ENCODE results near the gene PWWP2B. TPM values are rescaled to one million over a fixed set of nuclear protein-coding genes. Genes with fewer than 3 reads are reported as not detected.

The PWWP2B gene
- polyA plus RNA-seq, 2 of the 4 experiments (the other 2 are of a cell fraction) = 2.8 to 7.3 TPM

DNA sequence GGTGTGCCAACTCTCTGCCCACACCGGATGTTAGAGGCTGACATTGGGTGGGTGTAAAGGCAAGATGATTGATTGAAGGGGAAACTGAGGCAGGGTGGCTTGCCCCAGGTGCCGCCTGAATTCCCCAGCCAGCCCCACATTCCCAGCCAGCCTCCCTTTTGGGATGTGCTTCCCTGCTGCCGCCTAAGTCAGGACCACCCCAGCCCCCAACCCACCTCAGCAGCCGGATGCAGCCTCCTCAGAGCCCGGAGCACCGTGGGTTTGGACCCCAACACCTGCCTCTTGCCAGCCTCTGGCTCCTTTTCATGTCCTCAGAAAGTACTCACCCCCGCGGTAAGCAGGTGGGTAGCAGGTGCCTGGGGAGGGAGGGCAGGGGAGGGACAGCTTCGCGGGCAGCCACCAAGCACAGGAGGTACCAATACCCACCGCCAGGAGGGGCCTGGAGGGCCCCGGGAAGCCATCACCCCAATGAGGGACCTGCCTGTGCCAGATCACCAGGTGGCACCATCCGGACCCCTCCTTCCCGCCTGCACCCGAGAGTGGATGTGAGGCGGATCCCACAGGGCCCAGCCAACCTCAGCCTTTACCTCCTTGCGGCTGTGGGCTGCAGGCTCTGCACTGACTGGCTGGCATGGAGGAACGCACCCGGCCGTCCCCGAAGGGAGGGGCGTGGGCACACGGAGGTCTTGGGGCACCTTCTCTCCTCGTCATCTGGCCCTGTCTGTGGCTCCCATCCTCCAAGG is 60.5 kb downstream of the PWWP2B start:
- DNase-seq (ENCODE audit: low read depth in 1 of 2, low spot score in 1 of 2) (peak; percentile 60 to 76), ATAC-seq (peak; percentile 51 to 68), FAIRE-seq (no peak)
- POLR2A ChIA-PET = no interaction called here
- 31% methylated on average over 15 of the region's 24 CpGs for WGBS (ENCODE audit: missing lambda C conversion rate)
- no peak for TF ChIP-seq EHMT2 (IDR thresholded peaks at IDR 0.05; ENCODE audit: low read depth)
- no peak for TF ChIP-seq HEYL (CRISPR knock-in tag; IDR thresholded peaks at IDR 0.05)
- TF ChIP-seq RAD21 (conservative IDR thresholded peaks at IDR 0.05 in 1 of 2, IDR thresholded peaks at IDR 0.05 in 1 of 2) = peak; percentile 36 to 47; a peak in 4 of 5 replicates
- TF ChIP-seq, protein P1, sequence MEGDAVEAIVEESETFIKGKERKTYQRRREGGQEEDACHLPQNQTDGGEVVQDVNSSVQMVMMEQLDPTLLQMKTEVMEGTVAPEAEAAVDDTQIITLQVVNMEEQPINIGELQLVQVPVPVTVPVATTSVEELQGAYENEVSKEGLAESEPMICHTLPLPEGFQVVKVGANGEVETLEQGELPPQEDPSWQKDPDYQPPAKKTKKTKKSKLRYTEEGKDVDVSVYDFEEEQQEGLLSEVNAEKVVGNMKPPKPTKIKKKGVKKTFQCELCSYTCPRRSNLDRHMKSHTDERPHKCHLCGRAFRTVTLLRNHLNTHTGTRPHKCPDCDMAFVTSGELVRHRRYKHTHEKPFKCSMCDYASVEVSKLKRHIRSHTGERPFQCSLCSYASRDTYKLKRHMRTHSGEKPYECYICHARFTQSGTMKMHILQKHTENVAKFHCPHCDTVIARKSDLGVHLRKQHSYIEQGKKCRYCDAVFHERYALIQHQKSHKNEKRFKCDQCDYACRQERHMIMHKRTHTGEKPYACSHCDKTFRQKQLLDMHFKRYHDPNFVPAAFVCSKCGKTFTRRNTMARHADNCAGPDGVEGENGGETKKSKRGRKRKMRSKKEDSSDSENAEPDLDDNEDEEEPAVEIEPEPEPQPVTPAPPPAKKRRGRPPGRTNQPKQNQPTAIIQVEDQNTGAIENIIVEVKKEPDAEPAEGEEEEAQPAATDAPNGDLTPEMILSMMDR (IDR thresholded peaks at IDR 0.05) = peak; percentile 45
- peak; percentile 77 for TF ChIP-seq SMC3 (IDR thresholded peaks at IDR 0.05)
- TF ChIP-seq TFCP2L1 (CRISPR knock-in tag; IDR thresholded peaks at IDR 0.05) = no peak
- no peak for TF ChIP-seq ESRRA (IDR thresholded peaks at IDR 0.05; ENCODE audit: borderline replicate concordance, low read length)
- Histone ChIP-seq H3K27ac (no peak overlapping the region), H3K4me1 (peaks cover 31% of the 10 kb centered on the region), H3K9me3 (no peaks in the 10 kb centered on the region), H3K4me3 (no peak overlapping the region; the same call in 2 of the 3 replicates), H3K4me2 (peak overlapping the region; percentile 75)
- CTCF ChIA-PET = interaction anchor here (0.6 to 11.5 kb wide), 30 partner anchors 9 to 210 kb away, joined by 3 to 134 read pairs (median 4); no protein-coding TSS in a partner anchor

DNA sequence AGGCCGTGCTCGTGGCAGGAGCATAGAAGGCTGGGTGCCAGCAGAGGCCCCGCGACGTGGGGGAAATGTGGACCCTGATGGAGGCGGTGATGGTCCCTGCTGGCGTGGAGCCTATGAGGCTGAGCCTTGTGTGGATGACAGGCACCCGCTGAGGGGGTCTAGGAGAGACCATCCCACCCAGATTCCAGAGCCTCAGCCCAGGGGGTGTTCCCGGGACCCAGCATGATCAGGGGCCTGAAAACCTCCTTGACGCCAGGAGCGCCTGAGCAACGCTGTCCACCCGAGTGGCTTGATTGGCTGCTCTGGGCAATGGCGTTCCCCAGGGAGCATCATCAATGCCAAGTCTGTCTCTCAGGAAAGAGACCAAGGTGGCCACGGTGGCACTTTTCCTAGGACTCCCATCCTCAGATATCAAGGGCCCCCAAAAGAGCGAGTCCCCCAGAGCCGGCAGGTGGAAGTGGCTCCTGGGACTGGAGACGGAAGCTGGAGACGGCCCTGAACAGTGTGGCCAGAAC is 61.1 kb downstream of the PWWP2B start:
- ATAC-seq = peak in 1 of 2 experiments; percentile 2; a peak in 3 of 6 replicates

More for the DNA sequence above, 61.1 kb downstream of the PWWP2B start:
- H3K9me3 ChIP-seq = no peaks in the 10 kb centered on the region
- H3K4me2 ChIP-seq = peak overlapping the region; percentile 75
- 43% methylated on average over 9 of the region's 19 CpGs for WGBS (ENCODE audit: missing lambda C conversion rate)
- no peak overlapping the region for H3K27ac ChIP-seq
- no peak overlapping the region; the same call in 2 of the 3 replicates for H3K4me3 ChIP-seq
- CTCF ChIA-PET = interaction anchor here (0.6 to 11.5 kb wide), 31 partner anchors 9 to 199 kb away, joined by 3 to 134 read pairs (median 4); no protein-coding TSS in a partner anchor
- TF ChIP-seq E2F6 (IDR thresholded peaks at IDR 0.05; ENCODE audit: borderline replicate concordance, low read depth) (no peak), CHD2 (IDR thresholded peaks at IDR 0.05; ENCODE audit: low read length, partially characterized antibody) (no peak), ZNF302 (CRISPR knock-in tag; IDR thresholded peaks at IDR 0.05) (no peak), HEYL (CRISPR knock-in tag; IDR thresholded peaks at IDR 0.05) (no peak), PHF8 (IDR thresholded peaks at IDR 0.05; ENCODE audit: borderline replicate concordance, low read depth) (no peak), BHLHE40 (IDR thresholded peaks at IDR 0.05; ENCODE audit: low read depth, low read length) (no peak), JUNB (IDR thresholded peaks at IDR 0.05) (no peak), FOXS1 (CRISPR knock-in tag; IDR thresholded peaks at IDR 0.05) (no peak), KDM1A (IDR thresholded peaks at IDR 0.05; ENCODE audit: low read depth) (no peak), RAD21 (conservative IDR thresholded peaks at IDR 0.05 in 1 of 2, IDR thresholded peaks at IDR 0.05 in 1 of 2) (no peak), GATA3 (IDR thresholded peaks at IDR 0.05; ENCODE audit: borderline replicate concordance) (no peak), TFCP2L1 (CRISPR knock-in tag; IDR thresholded peaks at IDR 0.05) (no peak), JUN (IDR thresholded peaks at IDR 0.05) (no peak), TP53 (CRISPR knock-in tag; IDR thresholded peaks at IDR 0.05) (no peak)
- TF ChIP-seq, protein P2, sequence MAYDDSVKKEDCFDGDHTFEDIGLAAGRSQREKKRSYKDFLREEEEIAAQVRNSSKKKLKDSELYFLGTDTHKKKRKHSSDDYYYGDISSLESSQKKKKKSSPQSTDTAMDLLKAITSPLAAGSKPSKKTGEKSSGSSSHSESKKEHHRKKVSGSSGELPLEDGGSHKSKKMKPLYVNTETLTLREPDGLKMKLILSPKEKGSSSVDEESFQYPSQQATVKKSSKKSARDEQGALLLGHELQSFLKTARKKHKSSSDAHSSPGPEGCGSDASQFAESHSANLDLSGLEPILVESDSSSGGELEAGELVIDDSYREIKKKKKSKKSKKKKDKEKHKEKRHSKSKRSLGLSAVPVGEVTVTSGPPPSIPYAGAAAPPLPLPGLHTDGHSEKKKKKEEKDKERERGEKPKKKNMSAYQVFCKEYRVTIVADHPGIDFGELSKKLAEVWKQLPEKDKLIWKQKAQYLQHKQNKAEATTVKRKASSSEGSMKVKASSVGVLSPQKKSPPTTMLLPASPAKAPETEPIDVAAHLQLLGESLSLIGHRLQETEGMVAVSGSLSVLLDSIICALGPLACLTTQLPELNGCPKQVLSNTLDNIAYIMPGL (CRISPR knock-in tag; IDR thresholded peaks at IDR 0.05; ENCODE audit: borderline replicate concordance) = no peak
- peaks cover 26% of the 10 kb centered on the region for H3K4me1 ChIP-seq
- no peak for DNase-seq (ENCODE audit: low read depth in 1 of 2, low spot score in 1 of 2)
- FAIRE-seq = no peak
- POLR2A ChIA-PET = no interaction called here
